ENCODE data around the gene RPL36. TPM values are rescaled to one million over a fixed set of nuclear protein-coding genes. Genes with fewer than 3 reads are reported as not detected.

Gene RPL36
- total and polyA plus RNA-seq, 9 of the 15 experiments (the other 6 are each of a cell fraction or from before 2014, with no cell fraction given), result 350 to 3,412 (median 1,507) TPM

DNA sequence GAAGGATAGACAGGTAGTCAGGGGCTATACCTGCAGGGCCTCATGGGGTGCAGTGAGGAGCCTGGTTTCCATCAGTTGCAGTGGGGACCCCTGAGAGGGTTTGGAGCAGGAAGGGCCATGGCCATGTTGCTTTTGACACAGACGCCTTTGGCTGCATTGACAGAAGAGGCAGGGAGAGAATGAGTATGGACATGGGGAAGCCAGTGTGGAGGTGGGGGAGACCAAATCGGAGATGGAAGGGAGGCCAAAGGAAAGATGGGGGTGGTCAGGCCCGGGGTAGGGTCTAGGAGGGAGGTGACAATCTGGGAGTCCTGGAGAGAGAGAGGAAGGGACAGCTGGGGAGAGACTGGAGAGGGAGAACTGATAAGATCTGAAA lies 8.0 kb upstream of the RPL36 start (continued):
- TF ChIP-seq, protein P1, sequence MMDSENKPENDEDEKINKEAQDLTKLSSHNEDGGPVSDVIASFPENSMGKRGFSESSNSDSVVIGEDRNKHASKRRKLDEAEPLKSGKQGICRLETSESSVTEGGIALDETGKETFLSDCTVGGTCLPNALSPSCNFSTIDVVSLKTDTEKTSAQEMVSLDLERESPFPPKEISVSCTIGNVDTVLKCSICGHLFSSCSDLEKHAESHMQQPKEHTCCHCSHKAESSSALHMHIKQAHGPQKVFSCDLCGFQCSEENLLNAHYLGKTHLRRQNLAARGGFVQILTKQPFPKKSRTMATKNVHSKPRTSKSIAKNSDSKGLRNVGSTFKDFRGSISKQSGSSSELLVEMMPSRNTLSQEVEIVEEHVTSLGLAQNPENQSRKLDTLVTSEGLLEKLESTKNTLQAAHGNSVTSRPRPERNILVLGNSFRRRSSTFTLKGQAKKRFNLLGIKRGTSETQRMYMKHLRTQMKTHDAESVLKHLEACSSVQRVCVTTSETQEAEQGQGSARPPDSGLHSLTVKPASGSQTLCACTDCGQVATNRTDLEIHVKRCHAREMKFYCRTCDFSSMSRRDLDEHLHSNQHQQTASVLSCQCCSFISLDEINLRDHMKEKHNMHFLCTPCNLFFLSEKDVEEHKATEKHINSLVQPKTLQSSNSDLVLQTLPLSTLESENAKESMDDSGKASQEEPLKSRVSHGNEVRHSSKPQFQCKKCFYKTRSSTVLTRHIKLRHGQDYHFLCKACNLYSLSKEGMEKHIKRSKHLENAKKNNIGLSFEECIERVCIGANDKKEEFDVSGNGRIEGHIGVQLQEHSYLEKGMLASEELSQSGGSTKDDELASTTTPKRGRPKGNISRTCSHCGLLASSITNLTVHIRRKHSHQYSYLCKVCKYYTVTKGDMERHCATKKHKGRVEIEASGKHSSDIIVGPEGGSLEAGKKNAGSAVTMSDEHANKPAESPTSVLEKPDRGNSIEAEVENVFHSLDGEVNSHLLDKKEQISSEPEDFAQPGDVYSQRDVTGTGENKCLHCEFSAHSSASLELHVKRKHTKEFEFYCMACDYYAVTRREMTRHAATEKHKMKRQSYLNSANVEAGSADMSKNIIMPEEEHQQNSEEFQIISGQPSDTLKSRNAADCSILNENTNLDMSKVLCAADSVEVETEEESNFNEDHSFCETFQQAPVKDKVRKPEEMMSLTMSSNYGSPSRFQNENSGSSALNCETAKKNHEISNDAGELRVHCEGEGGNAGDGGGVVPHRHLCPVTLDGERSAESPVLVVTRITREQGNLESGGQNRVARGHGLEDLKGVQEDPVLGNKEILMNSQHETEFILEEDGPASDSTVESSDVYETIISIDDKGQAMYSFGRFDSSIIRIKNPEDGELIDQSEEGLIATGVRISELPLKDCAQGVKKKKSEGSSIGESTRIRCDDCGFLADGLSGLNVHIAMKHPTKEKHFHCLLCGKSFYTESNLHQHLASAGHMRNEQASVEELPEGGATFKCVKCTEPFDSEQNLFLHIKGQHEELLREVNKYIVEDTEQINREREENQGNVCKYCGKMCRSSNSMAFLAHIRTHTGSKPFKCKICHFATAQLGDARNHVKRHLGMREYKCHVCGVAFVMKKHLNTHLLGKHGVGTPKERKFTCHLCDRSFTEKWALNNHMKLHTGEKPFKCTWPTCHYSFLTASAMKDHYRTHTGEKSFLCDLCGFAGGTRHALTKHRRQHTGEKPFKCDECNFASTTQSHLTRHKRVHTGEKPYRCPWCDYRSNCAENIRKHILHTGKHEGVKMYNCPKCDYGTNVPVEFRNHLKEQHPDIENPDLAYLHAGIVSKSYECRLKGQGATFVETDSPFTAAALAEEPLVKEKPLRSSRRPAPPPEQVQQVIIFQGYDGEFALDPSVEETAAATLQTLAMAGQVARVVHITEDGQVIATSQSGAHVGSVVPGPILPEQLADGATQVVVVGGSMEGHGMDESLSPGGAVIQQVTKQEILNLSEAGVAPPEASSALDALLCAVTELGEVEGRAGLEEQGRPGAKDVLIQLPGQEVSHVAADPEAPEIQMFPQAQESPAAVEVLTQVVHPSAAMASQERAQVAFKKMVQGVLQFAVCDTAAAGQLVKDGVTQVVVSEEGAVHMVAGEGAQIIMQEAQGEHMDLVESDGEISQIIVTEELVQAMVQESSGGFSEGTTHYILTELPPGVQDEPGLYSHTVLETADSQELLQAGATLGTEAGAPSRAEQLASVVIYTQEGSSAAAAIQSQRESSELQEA (IDR thresholded peaks at IDR 0.05; ENCODE audit: low read depth), result no peak

Data from K562 (cell line).